Keratinocyte (primary cell): ENCODE measurements around the gene SSR3. TPM values are rescaled to one million over a fixed set of nuclear protein-coding genes. Genes with fewer than 3 reads are reported as not detected.

ENCODE experiments used
- DNase-seq: peaks from one replicate; pipeline ENCODE4 v3.0.0-alpha.2; 2011; ENCODE audit warnings: low read depth, missing footprints, low spot score
- FAIRE-seq: peaks from 2 replicates; lab custom pipeline; 2011; peaks lifted over from hg19 to GRCh38; lab: Jason Lieb, UNC
- H2AFZ ChIP-seq: 2 replicates; pipeline ENCODE4 v1.6.0; 2012; ENCODE audit warnings: low read length, control low read depth, inconsistent platforms; ENCODE audit not compliant: control insufficient read depth
- H3K27ac ChIP-seq: 2 replicates; pipeline ENCODE4 v1.5.1; 2011; ENCODE audit warnings: low read length; ENCODE audit not compliant: control insufficient read depth, insufficient read depth
- H3K27me3 ChIP-seq: 3 replicates; pipeline ENCODE4 v1.6.0; 2011; ENCODE audit warnings: low read length; ENCODE audit not compliant: control insufficient read depth, insufficient read depth; ENCODE audit errors: extremely low read depth
- H3K36me3 ChIP-seq, 2 experiments: 2 replicates in 1 of 2; 3 replicates in 1 of 2; pipeline ENCODE4 v1.5.1; 2011; ENCODE audit warnings: low read length in 2 of 2, mild to moderate bottlenecking in 1 of 2; ENCODE audit not compliant: control insufficient read depth in 2 of 2, insufficient read depth in 2 of 2; ENCODE audit errors: extremely low read depth in 1 of 2
- H3K4me1 ChIP-seq: 3 replicates; pipeline ENCODE4 v1.5.1; 2011; ENCODE audit warnings: low read length; ENCODE audit not compliant: control insufficient read depth, insufficient read depth; ENCODE audit errors: extremely low read depth
- H3K4me2 ChIP-seq: 3 replicates; pipeline ENCODE4 v1.6.0; 2011; ENCODE audit warnings: low read depth, low read length; ENCODE audit not compliant: control insufficient read depth, insufficient read depth; ENCODE audit errors: extremely low read depth
- H3K4me3 ChIP-seq, 3 experiments: fragments of 200-600 bp in 1 of 3; sonication (generic) in 1 of 3; 2 replicates in 2 of 3; 3 replicates in 1 of 3; pipeline ENCODE4 v1.5.1; 2011 to 2016; ENCODE audit warnings: low read length in 3 of 3, mild to moderate bottlenecking in 3 of 3, control low read depth in 2 of 3, inconsistent platforms in 1 of 3, low read depth in 1 of 3, mixed read lengths in 1 of 3, mixed run types in 1 of 3, moderate library complexity in 1 of 3; ENCODE audit not compliant: control insufficient read depth in 2 of 3, insufficient read depth in 2 of 3; ENCODE audit errors: extremely low read depth in 1 of 3
- H3K79me2 ChIP-seq: 2 replicates; pipeline ENCODE4 v1.6.0; 2012; ENCODE audit warnings: low read length; ENCODE audit not compliant: control insufficient read depth, insufficient read depth
- H3K9ac ChIP-seq: 3 replicates; pipeline ENCODE4 v1.6.0; 2011; ENCODE audit warnings: low read length; ENCODE audit not compliant: control insufficient read depth, insufficient read depth; ENCODE audit errors: extremely low read depth
- H3K9me1 ChIP-seq: 3 replicates; pipeline ENCODE4 v1.6.0; 2011; ENCODE audit warnings: low read length; ENCODE audit not compliant: control insufficient read depth, insufficient read depth; ENCODE audit errors: extremely low read depth
- H3K9me3 ChIP-seq: 2 replicates; pipeline ENCODE4 v1.5.1; 2012; ENCODE audit warnings: low read depth, low read length; ENCODE audit not compliant: control insufficient read depth
- H4K20me1 ChIP-seq: 3 replicates; pipeline ENCODE4 v1.6.0; 2011; ENCODE audit warnings: low read length; ENCODE audit not compliant: control insufficient read depth, insufficient read depth; ENCODE audit errors: extremely low read depth
- EZH2 ChIP-seq: IDR thresholded peaks from one replicate; pipeline ENCODE4 v1.6.1; 2012; ENCODE audit warnings: inconsistent platforms, mild to moderate bottlenecking, low read length, moderate library complexity
- dilution Hi-C: fragments of 300-500 bp; cut with MboI; formaldehyde crosslinking; loops from one replicate; pipeline ENCODE4 v1.7.0; 2020; ENCODE audit warnings: low sequenced_read_pairs; ENCODE audit not compliant: extremely low pct_ligation_motif_present
- polyA plus RNA-seq, 5 experiments: library from polyadenylated mRNA; depleted of rRNA in 3 of 5; stranded (reverse) in 3 of 5; stranded (forward) in 1 of 5; unstranded in 1 of 5; fragments of >200 nt; gene quantifications; 1 replicate in 1 of 5; 2 replicates in 3 of 5; 3 replicates in 1 of 5; pipeline versions ENCODE4 v1.2.1 to v1.2.3, GENCODE V29; 2011 to 2012; ENCODE audit warnings: missing spikeins in 2 of 5, low read depth in 1 of 5, low replicate concordance in 1 of 5
- TF ChIP-seq, protein P1 (sequence below), 3 experiments: IDR thresholded peaks in 1 of 3; conservative IDR thresholded peaks in 1 of 3; optimal IDR thresholded peaks in 1 of 3; 2 replicates in 2 of 3; 3 replicates in 1 of 3; pipeline versions ENCODE3 to v1.5.1; 2011; ENCODE audit warnings: low read length in 3 of 3, mild to moderate bottlenecking in 3 of 3, moderate library complexity in 2 of 3, control low read depth in 1 of 3, inconsistent platforms in 1 of 3; ENCODE audit not compliant: insufficient read depth in 2 of 3; ENCODE audit errors: extremely low read depth in 1 of 3

Gene SSR3
- polyA plus RNA-seq, 1 donor (not counting 4 experiments of a cell fraction or from before 2014, with no cell fraction given) = 378 TPM

DNA sequence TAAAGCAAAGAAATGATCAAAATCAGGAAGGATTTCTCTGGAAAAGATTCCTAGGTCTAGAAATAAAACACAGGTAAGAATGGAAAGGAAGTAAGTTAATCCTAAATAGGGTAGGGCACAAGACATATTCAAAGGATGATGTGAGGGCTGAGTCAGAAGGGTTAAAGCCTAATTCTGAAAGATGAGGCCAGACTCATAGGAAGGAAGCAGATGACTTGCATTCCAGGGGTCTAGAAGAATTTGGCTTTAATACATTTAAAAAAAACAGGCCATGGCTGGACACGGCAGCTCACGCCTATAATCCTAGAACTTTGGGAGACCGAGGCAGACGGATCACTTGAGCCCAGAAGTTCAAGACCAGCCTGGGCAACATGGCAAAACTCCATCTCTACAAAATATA lies 3.2 kb downstream of the SSR3 start:
- Histone ChIP-seq H4K20me1 (no peaks in the 10 kb centered on the region), H3K9ac (peak overlapping the region; percentile 59), H3K4me1 (peaks cover 64% of the 10 kb centered on the region), H3K27me3 (no peaks in the 10 kb centered on the region), H3K4me2 (peak overlapping the region; percentile 92), H3K27ac (peak overlapping the region; percentile 84), H3K9me3 (no peaks in the 10 kb centered on the region), H3K9me1 (no peaks in the 10 kb centered on the region), H3K4me3 (peak overlapping the region in 2 of 3 experiments; percentile 94), H2AFZ (no peak overlapping the region), H3K79me2 (peaks cover 73% of the 10 kb centered on the region), H3K36me3 (peaks cover 3 to 48% of the 10 kb centered on the region in 2 experiments)
- TF ChIP-seq EZH2 = no peak
- TF ChIP-seq, protein P1, sequence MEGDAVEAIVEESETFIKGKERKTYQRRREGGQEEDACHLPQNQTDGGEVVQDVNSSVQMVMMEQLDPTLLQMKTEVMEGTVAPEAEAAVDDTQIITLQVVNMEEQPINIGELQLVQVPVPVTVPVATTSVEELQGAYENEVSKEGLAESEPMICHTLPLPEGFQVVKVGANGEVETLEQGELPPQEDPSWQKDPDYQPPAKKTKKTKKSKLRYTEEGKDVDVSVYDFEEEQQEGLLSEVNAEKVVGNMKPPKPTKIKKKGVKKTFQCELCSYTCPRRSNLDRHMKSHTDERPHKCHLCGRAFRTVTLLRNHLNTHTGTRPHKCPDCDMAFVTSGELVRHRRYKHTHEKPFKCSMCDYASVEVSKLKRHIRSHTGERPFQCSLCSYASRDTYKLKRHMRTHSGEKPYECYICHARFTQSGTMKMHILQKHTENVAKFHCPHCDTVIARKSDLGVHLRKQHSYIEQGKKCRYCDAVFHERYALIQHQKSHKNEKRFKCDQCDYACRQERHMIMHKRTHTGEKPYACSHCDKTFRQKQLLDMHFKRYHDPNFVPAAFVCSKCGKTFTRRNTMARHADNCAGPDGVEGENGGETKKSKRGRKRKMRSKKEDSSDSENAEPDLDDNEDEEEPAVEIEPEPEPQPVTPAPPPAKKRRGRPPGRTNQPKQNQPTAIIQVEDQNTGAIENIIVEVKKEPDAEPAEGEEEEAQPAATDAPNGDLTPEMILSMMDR (optimal IDR thresholded peaks at IDR 0.05 in 1 of 3, IDR thresholded peaks at IDR 0.05 in 1 of 3, conservative IDR thresholded peaks at IDR 0.05 in 1 of 3; ENCODE audit: extremely low read depth in 1 of 3, insufficient read depth in 2 of 3, low read length in 3 of 3) = no peak
- DNase-seq (no peak), FAIRE-seq (peak; percentile 89)
- dilution Hi-C loops = no loop called here

DNA sequence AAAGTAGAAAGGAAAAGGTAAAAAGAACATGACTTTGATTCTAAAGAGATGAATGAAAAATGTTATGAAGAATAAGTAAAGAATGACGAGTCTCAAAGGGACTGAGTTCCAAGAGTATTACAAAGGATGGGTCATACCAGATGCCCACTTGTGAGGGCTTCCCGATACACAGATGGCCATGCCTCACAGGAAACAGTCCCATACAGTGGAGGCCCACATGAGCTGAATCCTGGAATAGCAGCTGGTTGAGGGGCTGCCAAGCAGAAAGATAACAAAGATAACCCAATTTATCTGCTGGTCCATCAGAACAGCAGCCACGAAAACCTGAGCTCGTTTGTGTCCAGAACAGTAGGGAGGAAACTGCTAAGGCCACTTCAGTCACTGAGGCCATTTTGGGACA lies 3.7 kb downstream of the SSR3 start:
- no peaks in the 10 kb centered on the region for H3K9me1 ChIP-seq
- H3K9me3 ChIP-seq = no peaks in the 10 kb centered on the region
- dilution Hi-C loops = no loop called here
- no peak for FAIRE-seq
- no peak for DNase-seq
- TF ChIP-seq, protein P1 (optimal IDR thresholded peaks at IDR 0.05 in 1 of 3, IDR thresholded peaks at IDR 0.05 in 1 of 3, conservative IDR thresholded peaks at IDR 0.05 in 1 of 3; ENCODE audit: extremely low read depth in 1 of 3, insufficient read depth in 2 of 3, low read length in 3 of 3) = no peak
- TF ChIP-seq EZH2 = no peak
- H3K27me3 ChIP-seq = no peaks in the 10 kb centered on the region
- peaks cover 78% of the 10 kb centered on the region for H3K79me2 ChIP-seq
- H3K4me3 ChIP-seq = peak overlapping the region in 2 of 3 experiments; percentile 94
- peak overlapping the region; percentile 59 for H3K9ac ChIP-seq
- H3K4me2 ChIP-seq = peak overlapping the region; percentile 92
- peak overlapping the region; percentile 84 for H3K27ac ChIP-seq
- peaks cover 3 to 52% of the 10 kb centered on the region in 2 experiments for H3K36me3 ChIP-seq
- H2AFZ ChIP-seq = no peak overlapping the region
- H3K4me1 ChIP-seq = peaks cover 64% of the 10 kb centered on the region
- H4K20me1 ChIP-seq = peaks cover 2% of the 10 kb centered on the region
